GM23338 (cell line): ENCODE data around the gene FCN1. TPM values are rescaled to one million over a fixed set of nuclear protein-coding genes. Genes with fewer than 3 reads are reported as not detected.

ENCODE experiments used
- ATAC-seq: fragments of 200-7000 bp; cut with Tn5 transposase; 3 replicates; pipeline ENCODE4 v1.9.1; 2020
- DNase-seq: peaks from one replicate; pipeline ENCODE4 v3.0.0-alpha.2; 2015; ENCODE audit warnings: low spot score
- H2AFZ ChIP-seq: fragments of 200-600 bp; sonication (generic); 2 replicates; pipeline ENCODE4 v1.8.0; 2016; ENCODE audit warnings: antibody characterized with exemption, mild to moderate bottlenecking, moderate library complexity
- H3F3A ChIP-seq: fragments of 200-600 bp; sonication (generic); replicated peaks from 2 replicates; pipeline ENCODE4 v1.8.0; 2017; ENCODE audit warnings: antibody characterized with exemption, mixed run types, low read depth
- H3K27ac ChIP-seq: fragments of 200-600 bp; sonication (generic); 2 replicates; pipeline ENCODE4 v1.6.1; 2016; ENCODE audit warnings: low read depth
- H3K27me3 ChIP-seq: fragments of 200-600 bp; sonication (generic); 2 replicates; pipeline ENCODE4 v1.8.0; 2016; ENCODE audit warnings: mild to moderate bottlenecking, mixed run types, moderate library complexity; ENCODE audit not compliant: insufficient read depth
- H3K36me3 ChIP-seq: fragments of 200-600 bp; sonication (generic); 2 replicates; pipeline ENCODE4 v1.8.0; 2016; ENCODE audit warnings: mild to moderate bottlenecking; ENCODE audit not compliant: insufficient read depth
- H3K4me1 ChIP-seq: fragments of 200-600 bp; sonication (generic); 2 replicates; pipeline ENCODE4 v1.8.0; 2016; ENCODE audit warnings: mild to moderate bottlenecking, moderate library complexity; ENCODE audit not compliant: insufficient read depth
- H3K4me2 ChIP-seq: fragments of 200-600 bp; sonication (generic); 2 replicates; pipeline ENCODE4 v1.7.1; 2017; ENCODE audit warnings: mixed run types
- H3K4me3 ChIP-seq: fragments of 200-600 bp; sonication (generic); 2 replicates; pipeline ENCODE4 v1.6.1; 2016; ENCODE audit warnings: mixed run types
- H3K79me2 ChIP-seq: fragments of 200-600 bp; sonication (generic); replicated peaks from 2 replicates; pipeline ENCODE4 v1.8.0; 2017; ENCODE audit warnings: mild to moderate bottlenecking; ENCODE audit not compliant: insufficient read depth
- H3K9me2 ChIP-seq: fragments of 200-600 bp; sonication (generic); 2 replicates; pipeline ENCODE4 v1.8.0; 2017; ENCODE audit not compliant: insufficient read depth
- H4K20me1 ChIP-seq: fragments of 200-600 bp; sonication (generic); replicated peaks from 2 replicates; pipeline ENCODE4 v1.8.0; 2017; ENCODE audit warnings: mild to moderate bottlenecking; ENCODE audit not compliant: insufficient read depth
- H3K27ac Mint-ChIP-seq: 2 replicates; pipeline ENCODE4 v1.8.0; 2020; ENCODE audit warnings: inconsistent platforms, mild to moderate bottlenecking, moderate library complexity, mixed read lengths
- H3K27me3 Mint-ChIP-seq: 3 replicates; pipeline ENCODE4 v1.8.0; 2022; ENCODE audit warnings: low read depth, mild to moderate bottlenecking, moderate library complexity, mixed read lengths, inconsistent platforms; ENCODE audit not compliant: insufficient read depth, poor library complexity
- H3K36me3 Mint-ChIP-seq: 3 replicates; pipeline ENCODE4 v1.8.0; 2021; ENCODE audit warnings: low read depth, mild to moderate bottlenecking, inconsistent platforms, moderate library complexity, mixed read lengths
- H3K4me1 Mint-ChIP-seq: 3 replicates; pipeline ENCODE4 v1.8.0; 2020; ENCODE audit warnings: mild to moderate bottlenecking, inconsistent platforms, mixed read lengths
- H3K4me3 Mint-ChIP-seq: 3 replicates; pipeline ENCODE4 v1.8.0; 2021; ENCODE audit warnings: moderate library complexity, mild to moderate bottlenecking, inconsistent platforms, mixed read lengths
- H3K9me3 Mint-ChIP-seq: 3 replicates; pipeline ENCODE4 v1.8.0; 2020; ENCODE audit warnings: moderate library complexity, mild to moderate bottlenecking, inconsistent platforms, mixed read lengths
- CREB1 ChIP-seq: fragments of 250-450 bp; sonication (Bioruptor Pico); IDR thresholded peaks from 2 replicates; pipeline ENCODE4 v1.5.0; 2020; ENCODE audit warnings: low read depth, mild to moderate bottlenecking, moderate library complexity
- EZH2phosphoT487 ChIP-seq: fragments of 200-600 bp; sonication (generic); IDR thresholded peaks from one replicate; pipeline ENCODE4 v1.8.1; 2018; ENCODE audit warnings: antibody characterized with exemption; ENCODE audit not compliant: unreplicated experiment
- JUNB ChIP-seq: IDR thresholded peaks from one replicate; pipeline ENCODE4 v1.6.1; 2016; ENCODE audit warnings: antibody characterized with exemption; ENCODE audit not compliant: unreplicated experiment
- NANOG ChIP-seq: IDR thresholded peaks from 2 replicates; pipeline ENCODE4 v1.6.1; 2016; ENCODE audit warnings: antibody characterized with exemption, borderline replicate concordance
- STAT1 ChIP-seq: IDR thresholded peaks from one replicate; pipeline ENCODE4 v1.6.1; 2016; ENCODE audit warnings: antibody characterized with exemption; ENCODE audit not compliant: unreplicated experiment
- ZNF114 ChIP-seq: fragments of 250-450 bp; sonication (Bioruptor Pico); IDR thresholded peaks from 2 replicates; pipeline ENCODE4 v1.5.0; 2020; ENCODE audit warnings: mild to moderate bottlenecking, moderate library complexity
- ZNF331 ChIP-seq: fragments of 250-450 bp; sonication (Bioruptor Pico); IDR thresholded peaks from 2 replicates; pipeline ENCODE4 v1.5.0; 2020; ENCODE audit warnings: low read depth, mild to moderate bottlenecking, moderate library complexity
- polyA plus RNA-seq: library from polyadenylated mRNA; unstranded; fragments of >200 nt; fragmentation: Nextera tagmentation; extraction: Ambion mirVana; gene quantifications from 2 replicates; pipeline ENCODE4 v1.2.1, GENCODE V29; 2016
- total RNA-seq: library from RNA; depleted of rRNA; stranded (reverse); fragments of >200 nt; shearing (Covaris generic); gene quantifications from 2 replicates; pipeline ENCODE4 v1.2.3, GENCODE V29; 2014
- TF ChIP-seq, protein P1 (sequence below), 2 experiments: fragments of 200-600 bp in 1 of 2; sonication (generic) in 1 of 2; conservative IDR thresholded peaks; 2 replicates each; pipeline versions ENCODE4 v1.5.1 to v1.6.1; 2016 to 2017; ENCODE audit warnings: antibody characterized with exemption in 2 of 2, low read depth in 2 of 2, mild to moderate bottlenecking in 2 of 2, moderate library complexity in 1 of 2
- TF ChIP-seq, protein P2 (sequence below): IDR thresholded peaks from one replicate; pipeline ENCODE4 v1.6.1; 2018; ENCODE audit warnings: antibody characterized with exemption; ENCODE audit not compliant: unreplicated experiment
- TF ChIP-seq, protein P3 (sequence below): IDR thresholded peaks from 2 replicates; pipeline ENCODE4 v1.6.1; 2016; ENCODE audit warnings: antibody characterized with exemption

Gene FCN1
- total and polyA plus RNA-seq, 2 experiments from 2014 or later, result not detected

DNA sequence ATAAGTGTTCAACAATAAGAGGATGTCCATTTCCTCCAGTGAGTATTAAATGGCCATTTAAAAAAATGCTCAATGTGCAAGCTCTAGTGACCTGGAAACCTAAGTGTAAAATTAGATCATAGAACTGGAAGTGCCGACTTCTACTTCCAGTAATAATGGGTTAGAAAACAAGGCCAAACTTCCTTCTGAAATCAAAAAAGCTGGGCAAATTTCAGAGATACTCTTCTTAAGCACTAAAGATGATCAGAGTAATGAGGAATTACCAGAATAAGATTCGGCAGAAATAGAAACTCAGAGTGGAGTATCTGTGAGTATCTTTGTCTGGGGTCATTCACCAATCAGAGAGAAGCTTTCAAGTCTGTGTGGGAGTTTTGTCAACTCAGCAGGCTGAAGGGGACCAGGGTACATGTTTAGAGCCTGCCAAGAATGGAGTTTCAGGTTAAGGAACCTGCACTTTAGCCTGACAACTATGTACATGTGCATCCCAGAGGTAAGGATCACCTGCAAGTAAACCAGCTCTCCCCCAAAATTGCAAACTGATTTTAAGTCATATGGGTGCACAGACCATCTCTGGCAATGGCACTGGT lies 20.0 kb downstream of the FCN1 start (continued):
- TF ChIP-seq, protein P1, sequence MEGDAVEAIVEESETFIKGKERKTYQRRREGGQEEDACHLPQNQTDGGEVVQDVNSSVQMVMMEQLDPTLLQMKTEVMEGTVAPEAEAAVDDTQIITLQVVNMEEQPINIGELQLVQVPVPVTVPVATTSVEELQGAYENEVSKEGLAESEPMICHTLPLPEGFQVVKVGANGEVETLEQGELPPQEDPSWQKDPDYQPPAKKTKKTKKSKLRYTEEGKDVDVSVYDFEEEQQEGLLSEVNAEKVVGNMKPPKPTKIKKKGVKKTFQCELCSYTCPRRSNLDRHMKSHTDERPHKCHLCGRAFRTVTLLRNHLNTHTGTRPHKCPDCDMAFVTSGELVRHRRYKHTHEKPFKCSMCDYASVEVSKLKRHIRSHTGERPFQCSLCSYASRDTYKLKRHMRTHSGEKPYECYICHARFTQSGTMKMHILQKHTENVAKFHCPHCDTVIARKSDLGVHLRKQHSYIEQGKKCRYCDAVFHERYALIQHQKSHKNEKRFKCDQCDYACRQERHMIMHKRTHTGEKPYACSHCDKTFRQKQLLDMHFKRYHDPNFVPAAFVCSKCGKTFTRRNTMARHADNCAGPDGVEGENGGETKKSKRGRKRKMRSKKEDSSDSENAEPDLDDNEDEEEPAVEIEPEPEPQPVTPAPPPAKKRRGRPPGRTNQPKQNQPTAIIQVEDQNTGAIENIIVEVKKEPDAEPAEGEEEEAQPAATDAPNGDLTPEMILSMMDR (conservative IDR thresholded peaks at IDR 0.05; ENCODE audit: low read depth in 2 of 2), result no peak
- TF ChIP-seq EZH2phosphoT487, result no peak
- no peak for TF ChIP-seq ZNF114 (CRISPR knock-in tag)
- no peak for TF ChIP-seq STAT1
- TF ChIP-seq CREB1 (CRISPR knock-in tag), result no peak
- TF ChIP-seq NANOG, result no peak

DNA sequence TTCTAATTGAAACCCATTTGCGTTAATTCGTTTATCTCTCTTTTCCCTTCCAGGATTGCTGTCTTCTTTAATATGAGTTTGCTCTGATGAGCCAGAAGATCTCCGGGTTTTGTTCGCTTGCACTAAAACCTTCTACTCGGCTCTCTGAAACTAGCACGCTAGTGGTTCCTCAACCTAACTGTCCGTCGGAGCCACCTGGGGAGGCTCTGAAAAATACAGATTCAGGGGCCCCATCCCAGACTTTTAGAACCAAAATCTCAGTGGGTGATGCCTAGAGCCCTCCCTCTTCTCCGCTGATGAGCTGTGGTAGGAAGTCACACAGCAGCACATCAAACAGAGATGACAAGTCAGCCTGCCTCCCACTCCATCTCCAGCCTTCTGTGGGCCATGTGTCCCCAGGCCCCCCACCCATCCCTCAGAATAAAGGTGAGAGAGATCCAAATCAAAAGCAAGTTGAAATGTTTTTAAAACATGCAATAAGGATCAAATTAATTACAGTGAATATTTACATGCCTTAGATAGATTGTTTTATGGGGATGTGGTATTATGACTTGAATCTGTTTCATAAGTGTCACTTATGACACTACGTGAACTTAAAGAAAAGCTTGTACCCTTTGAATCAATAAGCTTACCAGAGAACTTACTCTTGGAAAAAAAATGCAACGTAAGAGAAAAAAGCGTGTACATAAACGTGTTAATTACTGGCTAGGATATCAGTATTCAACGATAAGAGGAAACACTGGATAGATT lies 20.7 kb downstream of the FCN1 start:
- Mint-ChIP-seq H3K9me3 (peaks cover 38% of the 10 kb centered on the region), H3K4me3 (no peak overlapping the region), H3K27me3 (no peaks in the 10 kb centered on the region), H3K27ac (no peak overlapping the region), H3K36me3 (peaks cover 14% of the 10 kb centered on the region; the same call in 2 of the 3 replicates), H3K4me1 (no peaks in the 10 kb centered on the region)
- Histone ChIP-seq H3F3A (no peaks in the 10 kb centered on the region), H2AFZ (no peak overlapping the region), H3K4me3 (no peak overlapping the region), H3K36me3 (no peaks in the 10 kb centered on the region), H3K79me2 (no peaks in the 10 kb centered on the region), H3K4me1 (no peaks in the 10 kb centered on the region), H3K27me3 (no peaks in the 10 kb centered on the region), H3K4me2 (no peak overlapping the region), H3K9me2 (no peaks in the 10 kb centered on the region), H3K27ac (no peak overlapping the region), H4K20me1 (no peaks in the 10 kb centered on the region)
- no peak for ATAC-seq
- DNase-seq, result no peak
- no peak for TF ChIP-seq ZNF114 (CRISPR knock-in tag)

DNA sequence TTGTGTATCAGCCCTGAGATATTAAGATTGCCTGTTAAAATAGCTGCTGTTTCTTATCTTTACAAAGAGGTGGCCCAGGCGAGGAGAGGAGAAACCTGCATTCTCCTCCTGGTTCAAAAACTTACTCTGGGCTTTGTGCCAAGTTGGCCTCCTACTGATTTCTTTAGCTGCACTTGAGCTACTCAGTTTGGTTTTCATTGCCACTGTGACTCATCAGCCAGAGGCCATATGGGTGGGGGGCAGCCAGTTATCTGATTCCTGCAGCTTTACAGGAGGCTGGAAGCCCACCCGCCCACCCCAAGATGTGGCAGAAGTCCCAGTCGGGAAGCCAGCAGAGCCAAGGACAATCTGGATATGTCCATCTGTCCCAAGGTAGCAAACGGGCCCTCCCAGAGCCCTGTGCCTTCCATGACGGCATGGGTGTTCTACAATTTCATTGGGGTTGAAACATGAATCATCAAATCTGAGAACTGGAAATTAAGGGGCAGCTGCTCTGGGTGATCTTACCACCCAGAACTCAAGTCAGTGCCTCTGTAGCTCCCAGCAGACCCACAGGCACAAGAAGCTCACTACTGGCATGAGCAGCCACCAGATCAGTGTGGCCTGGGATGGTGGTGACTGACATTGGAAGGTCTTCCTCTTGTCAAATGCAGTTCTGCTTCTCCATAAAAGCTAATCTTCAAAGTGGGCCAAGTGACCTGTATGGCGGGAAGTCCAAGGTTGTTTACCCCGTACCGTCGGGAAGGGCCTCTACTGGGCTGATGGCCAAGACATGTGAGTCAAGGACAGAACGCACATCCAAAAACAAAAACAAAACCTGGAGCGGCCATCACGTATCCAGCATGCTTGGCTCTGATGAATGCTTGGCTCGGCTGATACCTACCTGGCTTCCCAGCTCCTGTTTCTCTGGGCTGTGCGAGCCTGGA lies 21.5 kb downstream of the FCN1 start:
- H3K36me3 ChIP-seq, result no peaks in the 10 kb centered on the region
- H3K27ac ChIP-seq, result no peak overlapping the region
- no peak overlapping the region for H3K4me3 ChIP-seq
- DNase-seq (no peak), ATAC-seq (no peak)
- no peaks in the 10 kb centered on the region for H3K9me2 ChIP-seq
- Mint-ChIP-seq H3K27me3 (no peaks in the 10 kb centered on the region), H3K9me3 (peaks cover 38% of the 10 kb centered on the region), H3K27ac (no peak overlapping the region), H3K36me3 (peaks cover 14% of the 10 kb centered on the region; the same call in 2 of the 3 replicates), H3K4me3 (no peak overlapping the region), H3K4me1 (no peaks in the 10 kb centered on the region)
- H2AFZ ChIP-seq, result no peak overlapping the region
- no peaks in the 10 kb centered on the region for H3K27me3 ChIP-seq
- no peaks in the 10 kb centered on the region for H4K20me1 ChIP-seq
- H3K79me2 ChIP-seq, result no peaks in the 10 kb centered on the region
- H3K4me2 ChIP-seq, result no peak overlapping the region
- H3F3A ChIP-seq, result no peaks in the 10 kb centered on the region
- H3K4me1 ChIP-seq, result no peaks in the 10 kb centered on the region
- TF ChIP-seq ZNF331 (CRISPR knock-in tag) (no peak), ZNF114 (CRISPR knock-in tag) (no peak), NANOG (no peak), STAT1 (no peak), CREB1 (CRISPR knock-in tag) (no peak), JUNB (no peak)
- TF ChIP-seq, protein P2, sequence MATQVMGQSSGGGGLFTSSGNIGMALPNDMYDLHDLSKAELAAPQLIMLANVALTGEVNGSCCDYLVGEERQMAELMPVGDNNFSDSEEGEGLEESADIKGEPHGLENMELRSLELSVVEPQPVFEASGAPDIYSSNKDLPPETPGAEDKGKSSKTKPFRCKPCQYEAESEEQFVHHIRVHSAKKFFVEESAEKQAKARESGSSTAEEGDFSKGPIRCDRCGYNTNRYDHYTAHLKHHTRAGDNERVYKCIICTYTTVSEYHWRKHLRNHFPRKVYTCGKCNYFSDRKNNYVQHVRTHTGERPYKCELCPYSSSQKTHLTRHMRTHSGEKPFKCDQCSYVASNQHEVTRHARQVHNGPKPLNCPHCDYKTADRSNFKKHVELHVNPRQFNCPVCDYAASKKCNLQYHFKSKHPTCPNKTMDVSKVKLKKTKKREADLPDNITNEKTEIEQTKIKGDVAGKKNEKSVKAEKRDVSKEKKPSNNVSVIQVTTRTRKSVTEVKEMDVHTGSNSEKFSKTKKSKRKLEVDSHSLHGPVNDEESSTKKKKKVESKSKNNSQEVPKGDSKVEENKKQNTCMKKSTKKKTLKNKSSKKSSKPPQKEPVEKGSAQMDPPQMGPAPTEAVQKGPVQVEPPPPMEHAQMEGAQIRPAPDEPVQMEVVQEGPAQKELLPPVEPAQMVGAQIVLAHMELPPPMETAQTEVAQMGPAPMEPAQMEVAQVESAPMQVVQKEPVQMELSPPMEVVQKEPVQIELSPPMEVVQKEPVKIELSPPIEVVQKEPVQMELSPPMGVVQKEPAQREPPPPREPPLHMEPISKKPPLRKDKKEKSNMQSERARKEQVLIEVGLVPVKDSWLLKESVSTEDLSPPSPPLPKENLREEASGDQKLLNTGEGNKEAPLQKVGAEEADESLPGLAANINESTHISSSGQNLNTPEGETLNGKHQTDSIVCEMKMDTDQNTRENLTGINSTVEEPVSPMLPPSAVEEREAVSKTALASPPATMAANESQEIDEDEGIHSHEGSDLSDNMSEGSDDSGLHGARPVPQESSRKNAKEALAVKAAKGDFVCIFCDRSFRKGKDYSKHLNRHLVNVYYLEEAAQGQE, result no peak
- TF ChIP-seq, protein P1 (conservative IDR thresholded peaks at IDR 0.05; ENCODE audit: low read depth in 2 of 2), result no peak
- TF ChIP-seq, protein P3, sequence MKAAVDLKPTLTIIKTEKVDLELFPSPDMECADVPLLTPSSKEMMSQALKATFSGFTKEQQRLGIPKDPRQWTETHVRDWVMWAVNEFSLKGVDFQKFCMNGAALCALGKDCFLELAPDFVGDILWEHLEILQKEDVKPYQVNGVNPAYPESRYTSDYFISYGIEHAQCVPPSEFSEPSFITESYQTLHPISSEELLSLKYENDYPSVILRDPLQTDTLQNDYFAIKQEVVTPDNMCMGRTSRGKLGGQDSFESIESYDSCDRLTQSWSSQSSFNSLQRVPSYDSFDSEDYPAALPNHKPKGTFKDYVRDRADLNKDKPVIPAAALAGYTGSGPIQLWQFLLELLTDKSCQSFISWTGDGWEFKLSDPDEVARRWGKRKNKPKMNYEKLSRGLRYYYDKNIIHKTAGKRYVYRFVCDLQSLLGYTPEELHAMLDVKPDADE, result no peak
